ENCODE data around the gene MYH4. TPM values are rescaled to one million over a fixed set of nuclear protein-coding genes. Genes with fewer than 3 reads are reported as not detected.

Gene MYH4
- not detected in 2 replicates for total RNA-seq (2012; rRNA removed)

- no peaks in the 10 kb centered on the region for H3K27me3 ChIP-seq (ENCODE audit: control insufficient read depth, insufficient read depth, low read length)
- H3K9me3 ChIP-seq (replicated peaks; ENCODE audit: low read length), result no peaks in the 10 kb centered on the region
- no peak within 1 kb of the TSS for H3K4me2 ChIP-seq (ENCODE audit: low read length)
- H3K4me3 ChIP-seq (ENCODE audit: low read length), result no peak within 1 kb of the TSS
- peaks cover 11% of the 10 kb centered on the region for H3K4me1 ChIP-seq (ENCODE audit: control insufficient read depth, insufficient read depth, low read length)
- no peaks in the 10 kb centered on the region for H3K36me3 ChIP-seq (ENCODE audit: insufficient read depth, low read length)
- H3K9ac ChIP-seq (ENCODE audit: low read depth, low read length), result no peak within 1 kb of the TSS
Measured at GRCh38 chr17:10469459-10469858, at the start of gene MYH4. MYH4 (minus strand) TSS chr17:10469559; CDS start chr17:10466745, 2,814 bp downstream.

GRCh38 chr17:10518271-10519037, 49.1 kb upstream of the MYH4 start, which contains the start of gene MYH1:
MYH1 (minus strand) TSS chr17:10518542; CDS start chr17:10516642, 1,900 bp downstream.
- Histone ChIP-seq H3K9me3 (replicated peaks; ENCODE audit: low read length) (no peaks in the 10 kb centered on the region), H3K4me2 (ENCODE audit: low read length) (no peak within 1 kb of the TSS), H3K27me3 (ENCODE audit: control insufficient read depth, insufficient read depth, low read length) (peaks cover 3% of the 10 kb centered on the region), H3K4me1 (ENCODE audit: control insufficient read depth, insufficient read depth, low read length) (no peaks in the 10 kb centered on the region), H3K9ac (ENCODE audit: low read depth, low read length) (no peak within 1 kb of the TSS), H3K4me3 (ENCODE audit: low read length) (no peak within 1 kb of the TSS), H3K36me3 (ENCODE audit: insufficient read depth, low read length) (no peaks in the 10 kb centered on the region)

GRCh38 chr17:10516638-10517037, 47.3 kb upstream of the MYH4 start:
- Histone ChIP-seq H3K9ac (ENCODE audit: low read depth, low read length) (no peak overlapping the region), H3K4me3 (ENCODE audit: low read length) (no peak overlapping the region), H3K27me3 (ENCODE audit: control insufficient read depth, insufficient read depth, low read length) (peaks cover 3% of the 10 kb centered on the region), H3K4me2 (ENCODE audit: low read length) (no peak overlapping the region), H3K9me3 (replicated peaks; ENCODE audit: low read length) (no peaks in the 10 kb centered on the region), H3K36me3 (ENCODE audit: insufficient read depth, low read length) (no peaks in the 10 kb centered on the region), H3K4me1 (ENCODE audit: control insufficient read depth, insufficient read depth, low read length) (no peaks in the 10 kb centered on the region)

GRCh38 chr17:10516065-10516464, 46.7 kb upstream of the MYH4 start:
- Histone ChIP-seq H3K4me3 (ENCODE audit: low read length) (no peak overlapping the region), H3K4me2 (ENCODE audit: low read length) (no peak overlapping the region), H3K9ac (ENCODE audit: low read depth, low read length) (no peak overlapping the region), H3K9me3 (replicated peaks; ENCODE audit: low read length) (no peaks in the 10 kb centered on the region), H3K36me3 (ENCODE audit: insufficient read depth, low read length) (no peaks in the 10 kb centered on the region), H3K4me1 (ENCODE audit: control insufficient read depth, insufficient read depth, low read length) (no peaks in the 10 kb centered on the region), H3K27me3 (ENCODE audit: control insufficient read depth, insufficient read depth, low read length) (peaks cover 3% of the 10 kb centered on the region)

- Histone ChIP-seq H3K36me3 (ENCODE audit: insufficient read depth, low read length) (no peaks in the 10 kb centered on the region), H3K4me3 (ENCODE audit: low read length) (no peak overlapping the region), H3K4me1 (ENCODE audit: control insufficient read depth, insufficient read depth, low read length) (no peaks in the 10 kb centered on the region), H3K9ac (ENCODE audit: low read depth, low read length) (no peak overlapping the region), H3K9me3 (replicated peaks; ENCODE audit: low read length) (no peaks in the 10 kb centered on the region), H3K4me2 (ENCODE audit: low read length) (no peak overlapping the region), H3K27me3 (ENCODE audit: control insufficient read depth, insufficient read depth, low read length) (no peaks in the 10 kb centered on the region)
Measured at GRCh38 chr17:10513299-10514067, 44.1 kb upstream of the MYH4 start.

GRCh38 chr17:10512856-10513255, 43.5 kb upstream of the MYH4 start:
- no peaks in the 10 kb centered on the region for H3K9me3 ChIP-seq (replicated peaks; ENCODE audit: low read length)
- H3K36me3 ChIP-seq (ENCODE audit: insufficient read depth, low read length), result no peaks in the 10 kb centered on the region
- H3K4me3 ChIP-seq (ENCODE audit: low read length), result no peak overlapping the region
- no peak overlapping the region for H3K4me2 ChIP-seq (ENCODE audit: low read length)
- H3K9ac ChIP-seq (ENCODE audit: low read depth, low read length), result no peak overlapping the region
- no peaks in the 10 kb centered on the region for H3K4me1 ChIP-seq (ENCODE audit: control insufficient read depth, insufficient read depth, low read length)
- no peaks in the 10 kb centered on the region for H3K27me3 ChIP-seq (ENCODE audit: control insufficient read depth, insufficient read depth, low read length)

GRCh38 chr17:10499950-10500349, 30.6 kb upstream of the MYH4 start:
- Histone ChIP-seq H3K4me3 (ENCODE audit: low read length) (no peak overlapping the region), H3K9me3 (replicated peaks; ENCODE audit: low read length) (no peaks in the 10 kb centered on the region), H3K9ac (ENCODE audit: low read depth, low read length) (no peak overlapping the region), H3K36me3 (ENCODE audit: insufficient read depth, low read length) (no peaks in the 10 kb centered on the region), H3K4me2 (ENCODE audit: low read length) (no peak overlapping the region), H3K27me3 (ENCODE audit: control insufficient read depth, insufficient read depth, low read length) (no peaks in the 10 kb centered on the region), H3K4me1 (ENCODE audit: control insufficient read depth, insufficient read depth, low read length) (no peaks in the 10 kb centered on the region)

- Histone ChIP-seq H3K4me2 (ENCODE audit: low read length) (no peak overlapping the region), H3K4me1 (ENCODE audit: control insufficient read depth, insufficient read depth, low read length) (no peaks in the 10 kb centered on the region), H3K9ac (ENCODE audit: low read depth, low read length) (no peak overlapping the region), H3K36me3 (ENCODE audit: insufficient read depth, low read length) (no peaks in the 10 kb centered on the region), H3K9me3 (replicated peaks; ENCODE audit: low read length) (peaks cover 4% of the 10 kb centered on the region), H3K4me3 (ENCODE audit: low read length) (no peak overlapping the region), H3K27me3 (ENCODE audit: control insufficient read depth, insufficient read depth, low read length) (no peaks in the 10 kb centered on the region)
Measured at GRCh38 chr17:10492004-10492403, 22.6 kb upstream of the MYH4 start.

GRCh38 chr17:10482252-10482651, 12.9 kb upstream of the MYH4 start:
- no peak overlapping the region for H3K4me3 ChIP-seq (ENCODE audit: low read length)
- H3K27me3 ChIP-seq (ENCODE audit: control insufficient read depth, insufficient read depth, low read length), result no peaks in the 10 kb centered on the region
- H3K4me1 ChIP-seq (ENCODE audit: control insufficient read depth, insufficient read depth, low read length), result no peaks in the 10 kb centered on the region
- H3K4me2 ChIP-seq (ENCODE audit: low read length), result no peak overlapping the region
- no peaks in the 10 kb centered on the region for H3K9me3 ChIP-seq (replicated peaks; ENCODE audit: low read length)
- H3K9ac ChIP-seq (ENCODE audit: low read depth, low read length), result no peak overlapping the region
- no peaks in the 10 kb centered on the region for H3K36me3 ChIP-seq (ENCODE audit: insufficient read depth, low read length)

GRCh38 chr17:10477701-10478100, 8.3 kb upstream of the MYH4 start:
- Histone ChIP-seq H3K27me3 (ENCODE audit: control insufficient read depth, insufficient read depth, low read length) (no peaks in the 10 kb centered on the region), H3K4me2 (ENCODE audit: low read length) (no peak overlapping the region), H3K9ac (ENCODE audit: low read depth, low read length) (no peak overlapping the region), H3K4me1 (ENCODE audit: control insufficient read depth, insufficient read depth, low read length) (peaks cover 15% of the 10 kb centered on the region), H3K9me3 (replicated peaks; ENCODE audit: low read length) (no peaks in the 10 kb centered on the region), H3K4me3 (ENCODE audit: low read length) (no peak overlapping the region), H3K36me3 (ENCODE audit: insufficient read depth, low read length) (no peaks in the 10 kb centered on the region)

- Histone ChIP-seq H3K4me2 (ENCODE audit: low read length) (peak overlapping the region; percentile 10), H3K4me1 (ENCODE audit: control insufficient read depth, insufficient read depth, low read length) (peaks cover 18% of the 10 kb centered on the region), H3K9me3 (replicated peaks; ENCODE audit: low read length) (no peaks in the 10 kb centered on the region), H3K36me3 (ENCODE audit: insufficient read depth, low read length) (no peaks in the 10 kb centered on the region), H3K9ac (ENCODE audit: low read depth, low read length) (no peak overlapping the region), H3K27me3 (ENCODE audit: control insufficient read depth, insufficient read depth, low read length) (no peaks in the 10 kb centered on the region), H3K4me3 (ENCODE audit: low read length) (no peak overlapping the region)
Measured at GRCh38 chr17:10474536-10474935, 5.2 kb upstream of the MYH4 start.

All from skeletal muscle satellite cell (primary cell).